K562 (cell line): Measurements from ENCODE around the gene CPNE9. TPM values are rescaled to one million over a fixed set of nuclear protein-coding genes. Genes with fewer than 3 reads are reported as not detected.

Source experiments
- ARNT ChIP-seq, 2 experiments: fragments of 450-650 bp; IDR thresholded peaks; 2 replicates each; pipeline ENCODE4 v1.6.1; 2016; ENCODE audit warnings: mild to moderate bottlenecking in 1 of 2
- BDP1 ChIP-seq: IDR thresholded peaks from 3 replicates; pipeline ENCODE4 v1.6.1; 2011; ENCODE audit not compliant: insufficient read length, insufficient read depth
- CHD1 ChIP-seq: fragments of 200-600 bp; sonication (generic); IDR thresholded peaks from one replicate; pipeline ENCODE4 v1.6.1; 2012; ENCODE audit warnings: mild to moderate bottlenecking, moderate library complexity, low read length, inconsistent platforms
- CHD2 ChIP-seq: IDR thresholded peaks from 2 replicates; pipeline ENCODE4 v1.6.1; 2011; ENCODE audit warnings: low read depth, low read length
- HCFC1 ChIP-seq: IDR thresholded peaks from 2 replicates; pipeline ENCODE4 v1.6.1; 2012; ENCODE audit warnings: low read depth, low read length, improper control_type of control experiment
- KDM2B ChIP-seq: fragments of 250-450 bp; sonication (Bioruptor Pico); IDR thresholded peaks from 2 replicates; pipeline ENCODE4 v1.8.0; 2021; ENCODE audit warnings: mild to moderate bottlenecking, moderate library complexity
- MEF2D ChIP-seq: conservative IDR thresholded peaks from 2 replicates; pipeline ENCODE4 v1.6.1; 2016; ENCODE audit warnings: low read depth, missing genetic modification characterization, missing compliant biosample characterization
- NEUROD1 ChIP-seq: fragments of 150-350 bp; IDR thresholded peaks from 2 replicates; pipeline ENCODE4 v1.6.1; 2014; ENCODE audit warnings: borderline replicate concordance, low read length, low read depth; ENCODE audit not compliant: partially characterized antibody
- PRMT5 ChIP-seq: sonication (generic); formaldehyde crosslinking; IDR thresholded peaks from 2 replicates; pipeline ENCODE4 v1.5.0; 2020; ENCODE audit warnings: missing genetic modification reagents
- TCF7 ChIP-seq: sonication (generic); IDR thresholded peaks from 2 replicates; pipeline ENCODE4 v1.6.1; 2016; ENCODE audit warnings: antibody characterized with exemption, borderline replicate concordance
- TEAD4 ChIP-seq, 2 experiments: sonication (generic) in 1 of 2; formaldehyde crosslinking in 1 of 2; IDR thresholded peaks; 2 replicates each; pipeline versions ENCODE4 v1.6.1 to v1.8.0; 2012 to 2022; ENCODE audit warnings: borderline replicate concordance in 1 of 2, inconsistent platforms in 1 of 2, low read length in 1 of 2, mild to moderate bottlenecking in 1 of 2, missing genetic modification reagents in 1 of 2
- THAP7 ChIP-seq: fragments of 250-450 bp; sonication (Bioruptor Pico); IDR thresholded peaks from 2 replicates; pipeline ENCODE4 v1.5.0; 2021
- USF1 ChIP-seq: sonication (generic); formaldehyde crosslinking; IDR thresholded peaks from 2 replicates; pipeline ENCODE4 v1.9.0; 2022; ENCODE audit warnings: mild to moderate bottlenecking, missing genetic modification reagents
- VEZF1 ChIP-seq: fragments of 200-800 bp; sonication (Bioruptor generic); IDR thresholded peaks from 2 replicates; pipeline ENCODE4 v1.6.1; 2017; ENCODE audit warnings: missing genetic modification characterization, missing compliant biosample characterization
- ZNF143 ChIP-seq: sonication (generic); formaldehyde crosslinking; IDR thresholded peaks from 2 replicates; pipeline ENCODE4 v1.9.0; 2022; ENCODE audit warnings: mild to moderate bottlenecking, missing genetic modification reagents
- ZNF407 ChIP-seq: fragments of 450-650 bp; IDR thresholded peaks from 2 replicates; pipeline ENCODE4 v1.6.1; 2016; ENCODE audit warnings: low read depth
- polyA plus RNA-seq, 8 experiments: library from polyadenylated mRNA; depleted of rRNA in 4 of 8; stranded (reverse) in 5 of 8; unstranded in 3 of 8; fragments of >200 nt; fragmentation: Nextera tagmentation in 2 of 8; fragmentation: Illumina TruSeq in 1 of 8; extraction: Ambion mirVana in 2 of 8; extraction: Trizol in 1 of 8; gene quantifications; 2 replicates each; pipeline versions ENCODE4 v1.2.1 to v1.2.3, GENCODE V29; 2011 to 2014; ENCODE audit warnings: inconsistent platforms in 1 of 8, missing spikeins in 1 of 8
- total RNA-seq, 7 experiments: library from RNA; depleted of rRNA in 6 of 7; stranded (reverse); fragments of >200 nt in 6 of 7; fragmentation: Illumina TruSeq in 2 of 7; extraction: Trizol in 2 of 7; gene quantifications; 2 replicates each; pipeline versions ENCODE4 v1.2.1 to v1.2.3, GENCODE V29; 2011 to 2021; ENCODE audit warnings: low replicate concordance in 1 of 7

Gene CPNE9
- total and polyA plus RNA-seq, 9 of the 15 experiments (the other 6 are each of a cell fraction or from before 2014, with no cell fraction given), result 0.22 to 0.56 (median 0.29) TPM; not detected in 3

- TF ChIP-seq ZNF407 (no peak), CHD1 (no peak), CHD2 (no peak), HCFC1 (peak; percentile 56), ZNF143 (CRISPR knock-in tag) (no peak), PRMT5 (no peak), MEF2D (tag) (no peak), NEUROD1 (peak; percentile 59), BDP1 (no peak), VEZF1 (peak; percentile 91), TCF7 (no peak), TEAD4 (IDR thresholded peaks at IDR 0.05; ENCODE audit: low read length) (peak; percentile 60), TEAD4 (CRISPR knock-in tag; IDR thresholded peaks at IDR 0.05; ENCODE audit: borderline replicate concordance) (no peak), THAP7 (CRISPR knock-in tag) (no peak), USF1 (CRISPR knock-in tag) (peak; percentile 89), ARNT (IDR thresholded peaks at IDR 0.05) (peak in 1 of 2 experiments; percentile 78; a peak in 2 of 4 replicates), KDM2B (CRISPR knock-in tag) (no peak)
Observed at GRCh38 chr3:9715764-9716437, 12.3 kb downstream of the CPNE9 start (continued).
